GM21619 (cell line): ENCODE results near the gene SESN3.
"Not testable (repeated sequence)": the region's sequence is repeated elsewhere in the genome, so short reads cannot be mapped to it uniquely, and the experiment has no call there.

Experiments used
- ATAC-seq: cut with Tn5 transposase; IDR thresholded peaks from one replicate; pipeline ENCODE4 v1.9.1; 2021; ENCODE audit not compliant: unreplicated experiment

Gene SESN3

GRCh38 chr11:95222817-95223216, 8.2 kb downstream of the SESN3 start:
- no peak for ATAC-seq

GRCh38 chr11:95219599-95219998, 11.4 kb downstream of the SESN3 start:
- ATAC-seq: no peak

- no peak for ATAC-seq
These were observed 12.9 kb downstream of the SESN3 start for GRCh38 chr11:95218149-95218548.

GRCh38 chr11:95212609-95213008, 18.4 kb downstream of the SESN3 start:
- no peak for ATAC-seq

- ATAC-seq: not testable (repeated sequence)
These were observed 21.5 kb downstream of the SESN3 start for GRCh38 chr11:95209535-95209934.

GRCh38 chr11:95200781-95201457, 30.1 kb downstream of the SESN3 start:
- no peak for ATAC-seq

- ATAC-seq: no peak
These were observed 35.2 kb downstream of the SESN3 start for GRCh38 chr11:95195831-95196230.

GRCh38 chr11:95193541-95193940, 37.5 kb downstream of the SESN3 start:
- ATAC-seq: no peak

GRCh38 chr11:95192717-95193116, 38.3 kb downstream of the SESN3 start:
- no peak for ATAC-seq

GRCh38 chr11:95187723-95188122, 43.3 kb downstream of the SESN3 start:
- ATAC-seq: no peak

- ATAC-seq: no peak
These were observed 48.6 kb downstream of the SESN3 start for GRCh38 chr11:95182397-95182796.

GRCh38 chr11:95175818-95176380, 55.1 kb downstream of the SESN3 start:
- no peak for ATAC-seq

GRCh38 chr11:95170294-95170693, 60.7 kb downstream of the SESN3 start:
- ATAC-seq: no peak

- no peak for ATAC-seq
These were observed 64.2 kb downstream of the SESN3 start for GRCh38 chr11:95166781-95167180.

GRCh38 chr11:95165638-95166037, 65.4 kb downstream of the SESN3 start:
- no peak for ATAC-seq

- ATAC-seq: no peak
These were observed 67.9 kb downstream of the SESN3 start for GRCh38 chr11:95163106-95163505.

- no peak for ATAC-seq
These were observed 69.8 kb downstream of the SESN3 start for GRCh38 chr11:95161248-95161647.

GRCh38 chr11:95157824-95158223, 73.2 kb downstream of the SESN3 start:
- ATAC-seq: no peak

GRCh38 chr11:95156916-95157541, 74.0 kb downstream of the SESN3 start:
- no peak for ATAC-seq

- no peak for ATAC-seq
These were observed 74.8 kb downstream of the SESN3 start for GRCh38 chr11:95156133-95156721.

GRCh38 chr11:95155385-95155784, 75.6 kb downstream of the SESN3 start:
- ATAC-seq: no peak

GRCh38 chr11:95154514-95154913, 76.5 kb downstream of the SESN3 start:
- ATAC-seq: no peak
